Measurements from ENCODE around the gene PSMD6. TPM values are rescaled to one million over a fixed set of nuclear protein-coding genes. Genes with fewer than 3 reads are reported as not detected.
A peak's percentile ranks its signal among the peaks of the same experiment; 100 is the strongest.

The PSMD6 gene
- total and polyA plus RNA-seq, 2 donors from 2014 or later, result 62.7 to 78.0 TPM

DNA sequence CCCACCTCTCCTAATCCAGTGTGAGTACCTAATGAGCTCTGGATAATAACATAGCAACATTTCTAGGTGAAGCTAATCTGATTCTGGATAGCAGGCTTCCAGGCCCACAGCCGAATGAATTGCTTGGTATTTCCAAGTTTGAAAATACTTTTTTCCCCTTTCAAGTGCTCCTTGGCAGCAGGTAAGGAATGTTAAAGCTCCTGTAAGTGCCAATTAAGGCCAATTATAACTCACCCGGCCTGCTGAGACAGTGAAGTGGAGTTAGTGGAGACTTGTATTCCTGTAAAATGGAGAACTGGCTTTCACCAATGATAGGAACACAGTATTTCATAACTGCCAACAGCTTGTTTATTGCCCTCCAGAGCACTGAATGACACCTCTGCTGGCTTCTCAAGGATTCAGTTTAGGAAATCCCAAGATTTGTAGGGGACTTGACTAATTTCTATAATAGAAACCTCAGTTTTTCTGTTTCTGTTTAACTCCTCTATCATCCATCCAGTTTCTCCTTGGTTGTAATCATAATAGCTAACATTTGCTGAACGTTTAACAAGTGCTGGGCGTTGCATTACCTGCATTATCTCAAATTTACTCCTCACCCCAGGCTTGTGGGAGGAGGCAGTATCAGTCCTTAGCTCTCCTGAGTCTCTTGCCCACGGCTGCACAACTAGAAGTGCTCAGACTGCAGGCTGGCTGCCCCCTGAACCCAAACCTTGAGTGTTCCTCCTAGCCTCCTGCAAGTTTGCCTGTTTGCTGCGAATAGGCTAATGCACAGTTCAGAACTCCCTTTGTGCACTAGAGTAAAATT is 58.4 kb downstream of the PSMD6 start:
- Histone ChIP-seq H3K27me3 (ENCODE audit: control insufficient read depth, insufficient read depth, low read length) (no peaks in the 10 kb centered on the region), H3K27ac (ENCODE audit: low read depth in 2 of 2, low read length in 2 of 2) (peak overlapping the region in 1 of 2 donors; percentile 35), H3K4me3 (ENCODE audit: low read length in 3 of 3) (no peak overlapping the region), H3K9ac (ENCODE audit: low read length in 3 of 3) (no peak overlapping the region), H3K4me1 (ENCODE audit: control insufficient read depth in 2 of 3, insufficient read depth in 2 of 3, low read depth in 1 of 3, low read length in 3 of 3) (peaks cover 9 to 20% (median 18%) of the 10 kb centered on the region in 3 donors), H3K36me3 (ENCODE audit: control insufficient read depth in 2 of 3, insufficient read depth in 3 of 3, low read length in 3 of 3) (no peaks in the 10 kb centered on the region), H3K9me3 (ENCODE audit: control insufficient read depth in 2 of 3, insufficient read depth in 1 of 3, low read length in 3 of 3) (no peaks in the 10 kb centered on the region)
- FAIRE-seq, result no peak
- intact Hi-C loops (cut with DNase I), result no loop called here
- TF ChIP-seq, protein P1, sequence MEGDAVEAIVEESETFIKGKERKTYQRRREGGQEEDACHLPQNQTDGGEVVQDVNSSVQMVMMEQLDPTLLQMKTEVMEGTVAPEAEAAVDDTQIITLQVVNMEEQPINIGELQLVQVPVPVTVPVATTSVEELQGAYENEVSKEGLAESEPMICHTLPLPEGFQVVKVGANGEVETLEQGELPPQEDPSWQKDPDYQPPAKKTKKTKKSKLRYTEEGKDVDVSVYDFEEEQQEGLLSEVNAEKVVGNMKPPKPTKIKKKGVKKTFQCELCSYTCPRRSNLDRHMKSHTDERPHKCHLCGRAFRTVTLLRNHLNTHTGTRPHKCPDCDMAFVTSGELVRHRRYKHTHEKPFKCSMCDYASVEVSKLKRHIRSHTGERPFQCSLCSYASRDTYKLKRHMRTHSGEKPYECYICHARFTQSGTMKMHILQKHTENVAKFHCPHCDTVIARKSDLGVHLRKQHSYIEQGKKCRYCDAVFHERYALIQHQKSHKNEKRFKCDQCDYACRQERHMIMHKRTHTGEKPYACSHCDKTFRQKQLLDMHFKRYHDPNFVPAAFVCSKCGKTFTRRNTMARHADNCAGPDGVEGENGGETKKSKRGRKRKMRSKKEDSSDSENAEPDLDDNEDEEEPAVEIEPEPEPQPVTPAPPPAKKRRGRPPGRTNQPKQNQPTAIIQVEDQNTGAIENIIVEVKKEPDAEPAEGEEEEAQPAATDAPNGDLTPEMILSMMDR (IDR thresholded peaks at IDR 0.05; ENCODE audit: borderline replicate concordance, extremely low read depth, insufficient read depth), result no peak
- DNase-seq, result no peak

GRCh38 chr3:63963496-63963895 is 59.8 kb downstream of the PSMD6 start:
- Histone ChIP-seq H3K36me3 (ENCODE audit: control insufficient read depth in 2 of 3, insufficient read depth in 3 of 3, low read length in 3 of 3) (no peaks in the 10 kb centered on the region), H3K9ac (ENCODE audit: low read length in 3 of 3) (no peak overlapping the region), H3K27me3 (ENCODE audit: control insufficient read depth, insufficient read depth, low read length) (no peaks in the 10 kb centered on the region), H3K9me3 (ENCODE audit: control insufficient read depth in 2 of 3, insufficient read depth in 1 of 3, low read length in 3 of 3) (no peaks in the 10 kb centered on the region), H3K27ac (ENCODE audit: low read depth in 2 of 2, low read length in 2 of 2) (no peak overlapping the region), H3K4me3 (ENCODE audit: low read length in 3 of 3) (no peak overlapping the region), H3K4me1 (ENCODE audit: control insufficient read depth in 2 of 3, insufficient read depth in 2 of 3, low read depth in 1 of 3, low read length in 3 of 3) (peaks cover 7 to 22% (median 12%) of the 10 kb centered on the region in 3 donors)
- DNase-seq (no peak), FAIRE-seq (no peak)
- intact Hi-C loops (cut with DNase I), result no loop called here
- TF ChIP-seq, protein P1 (IDR thresholded peaks at IDR 0.05; ENCODE audit: borderline replicate concordance, extremely low read depth, insufficient read depth), result no peak

GRCh38 chr3:63961891-63962290 is 61.4 kb downstream of the PSMD6 start:
- Histone ChIP-seq H3K9ac (ENCODE audit: low read length in 3 of 3) (no peak overlapping the region), H3K4me3 (ENCODE audit: low read length in 3 of 3) (no peak overlapping the region), H3K27ac (ENCODE audit: low read depth in 2 of 2, low read length in 2 of 2) (no peak overlapping the region), H3K9me3 (ENCODE audit: control insufficient read depth in 2 of 3, insufficient read depth in 1 of 3, low read length in 3 of 3) (no peaks in the 10 kb centered on the region), H3K27me3 (ENCODE audit: control insufficient read depth, insufficient read depth, low read length) (no peaks in the 10 kb centered on the region), H3K4me1 (ENCODE audit: control insufficient read depth in 2 of 3, insufficient read depth in 2 of 3, low read depth in 1 of 3, low read length in 3 of 3) (peaks cover 0 to 16% (median 6%) of the 10 kb centered on the region in 3 donors), H3K36me3 (ENCODE audit: control insufficient read depth in 2 of 3, insufficient read depth in 3 of 3, low read length in 3 of 3) (no peaks in the 10 kb centered on the region)
- FAIRE-seq (peak; percentile 95), DNase-seq (peak in 1 of 5 donors; percentile 63)
- intact Hi-C loops (cut with DNase I), result no loop called here
- TF ChIP-seq, protein P1 (IDR thresholded peaks at IDR 0.05; ENCODE audit: borderline replicate concordance, extremely low read depth, insufficient read depth), result peak; percentile 66

Other genes with a start within 250 kb of the PSMD6 start
- not detected for gene C3orf49, start 204.2 kb downstream of the PSMD6 start, total RNA-seq
- gene C3orf49, start 204.2 kb downstream of the PSMD6 start, polyA plus RNA-seq (ENCODE audit: insufficient read depth, low read depth, low replicate concordance), result not detected
- 55.2 TPM for gene THOC7, start 159.7 kb downstream of the PSMD6 start, total RNA-seq
- gene THOC7, start 159.7 kb downstream of the PSMD6 start, polyA plus RNA-seq (ENCODE audit: insufficient read depth, low read depth, low replicate concordance), result 99.5 TPM
- gene ATXN7, start 159.6 kb downstream of the PSMD6 start, total RNA-seq, result 36.4 TPM
- 1.4 TPM for gene ATXN7, start 159.6 kb downstream of the PSMD6 start, polyA plus RNA-seq (ENCODE audit: insufficient read depth, low read depth, low replicate concordance)
- gene SCAANT1, start 111.1 kb downstream of the PSMD6 start, total RNA-seq, result not detected
- gene SCAANT1, start 111.1 kb downstream of the PSMD6 start, polyA plus RNA-seq (ENCODE audit: insufficient read depth, low read depth, low replicate concordance), result not detected
- 22.9 TPM for gene PRICKLE2, start 202.0 kb upstream of the PSMD6 start, total RNA-seq
- 3.5 TPM for gene PRICKLE2, start 202.0 kb upstream of the PSMD6 start, polyA plus RNA-seq (ENCODE audit: insufficient read depth, low read depth, low replicate concordance)